ENCODE data around the gene PDLIM4. TPM values are rescaled to one million over a fixed set of nuclear protein-coding genes. Genes with fewer than 3 reads are reported as not detected.
A peak's percentile ranks its signal among the peaks of the same experiment; 100 is the strongest.

PDLIM4 gene
- total RNA-seq, 1 experiment from 2014 or later: 7.6 TPM

- H3K9ac ChIP-seq (ENCODE audit: extremely low read depth, insufficient read length, low read length): no peak overlapping the region
- no peaks in the 10 kb centered on the region for H3K23me2 ChIP-seq (ENCODE audit: insufficient read length, low read depth, low read length, poor library complexity, severe bottlenecking)
- H2AK5ac ChIP-seq (ENCODE audit: insufficient read length, low read length): no peak overlapping the region
- no peak overlapping the region for H3K27ac ChIP-seq (ENCODE audit: insufficient read length, low read depth, low read length)
- no peak overlapping the region for H3K18ac ChIP-seq (ENCODE audit: insufficient read length, low read depth, low read length)
- no peak overlapping the region for H3K14ac ChIP-seq (ENCODE audit: insufficient read depth, low read length)
- TF ChIP-seq, protein P1, sequence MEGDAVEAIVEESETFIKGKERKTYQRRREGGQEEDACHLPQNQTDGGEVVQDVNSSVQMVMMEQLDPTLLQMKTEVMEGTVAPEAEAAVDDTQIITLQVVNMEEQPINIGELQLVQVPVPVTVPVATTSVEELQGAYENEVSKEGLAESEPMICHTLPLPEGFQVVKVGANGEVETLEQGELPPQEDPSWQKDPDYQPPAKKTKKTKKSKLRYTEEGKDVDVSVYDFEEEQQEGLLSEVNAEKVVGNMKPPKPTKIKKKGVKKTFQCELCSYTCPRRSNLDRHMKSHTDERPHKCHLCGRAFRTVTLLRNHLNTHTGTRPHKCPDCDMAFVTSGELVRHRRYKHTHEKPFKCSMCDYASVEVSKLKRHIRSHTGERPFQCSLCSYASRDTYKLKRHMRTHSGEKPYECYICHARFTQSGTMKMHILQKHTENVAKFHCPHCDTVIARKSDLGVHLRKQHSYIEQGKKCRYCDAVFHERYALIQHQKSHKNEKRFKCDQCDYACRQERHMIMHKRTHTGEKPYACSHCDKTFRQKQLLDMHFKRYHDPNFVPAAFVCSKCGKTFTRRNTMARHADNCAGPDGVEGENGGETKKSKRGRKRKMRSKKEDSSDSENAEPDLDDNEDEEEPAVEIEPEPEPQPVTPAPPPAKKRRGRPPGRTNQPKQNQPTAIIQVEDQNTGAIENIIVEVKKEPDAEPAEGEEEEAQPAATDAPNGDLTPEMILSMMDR (conservative IDR thresholded peaks at IDR 0.05): no peak
- H2AFZ ChIP-seq (ENCODE audit: low read length): no peak overlapping the region
- H3K4me2 ChIP-seq (ENCODE audit: insufficient read depth, insufficient read length, low read length): no peak overlapping the region
- no peaks in the 10 kb centered on the region for H3K79me1 ChIP-seq (ENCODE audit: insufficient read depth, low read depth, low read length, poor library complexity, severe bottlenecking)
- Mint-ChIP-seq H3K27me3 (ENCODE audit: low read depth) (no peaks in the 10 kb centered on the region; the same call in none of the 2 replicates), H3K27ac (peak overlapping the region in 1 of 3 experiments; percentile 68; a peak in 2 of 7 replicates), H3K36me3 (ENCODE audit: insufficient read depth in 1 of 3, low read depth in 3 of 3) (0 out of 7 replicates have a peak, but pooled peaks cover 0 to 1% (median 0%) of the 10 kb centered on the region in 3 experiments), H3K9me3 (no peaks in the 10 kb centered on the region), H3K4me1 (peaks cover 21 to 22% of the 10 kb centered on the region in 2 experiments), H3K4me3 (no peak overlapping the region)
- H3K4ac ChIP-seq (ENCODE audit: low read depth, low read length): no peak overlapping the region
- H3K4me1 ChIP-seq (ENCODE audit: insufficient read depth, low read length): no peaks in the 10 kb centered on the region
- H3K79me2 ChIP-seq (ENCODE audit: insufficient read depth, low read length): no peaks in the 10 kb centered on the region
- H4K91ac ChIP-seq (ENCODE audit: insufficient read length, low read depth, low read length): no peak overlapping the region
- no peak overlapping the region for H2BK20ac ChIP-seq (ENCODE audit: low read depth, low read length, poor library complexity, severe bottlenecking)
- no peak overlapping the region for H2BK120ac ChIP-seq (ENCODE audit: low read depth, low read length, poor library complexity, severe bottlenecking)
- no peak overlapping the region for H3T11ph ChIP-seq (ENCODE audit: low read length)
- no CpG with 5 or more reads among the region's 4 CpGs for WGBS (ENCODE audit: extremely low coverage, insufficient read length, low lambda C conversion rate)
- H4K8ac ChIP-seq (replicated peaks; ENCODE audit: insufficient read length, low read depth, low read length): no peak overlapping the region
- H3K27me3 ChIP-seq (ENCODE audit: insufficient read depth, low read length): no peaks in the 10 kb centered on the region
- no peak overlapping the region for H2BK5ac ChIP-seq (ENCODE audit: insufficient read length, low read length)
- H4K5ac ChIP-seq (ENCODE audit: insufficient read length, low read depth, low read length): no peak overlapping the region
- H2BK15ac ChIP-seq (ENCODE audit: low read depth, low read length): no peak overlapping the region
- no peak overlapping the region for H2BK12ac ChIP-seq (ENCODE audit: insufficient read length, low read depth, low read length)
- H3K23ac ChIP-seq (ENCODE audit: insufficient read length, low read depth, low read length): no peak overlapping the region
- H3K56ac ChIP-seq (ENCODE audit: insufficient read length, low read depth, low read length): no peak overlapping the region
- H3K9me3 ChIP-seq (ENCODE audit: control insufficient read depth, low read depth, low read length): no peaks in the 10 kb centered on the region
- peak; percentile 10 for DNase-seq
- H4K20me1 ChIP-seq (ENCODE audit: control insufficient read depth, insufficient read depth, insufficient read length): peaks cover 5% of the 10 kb centered on the region
Observed at GRCh38 chr5:132264546-132265335, 7.2 kb downstream of the PDLIM4 start.

All from H9 (cell line).